OCI-LY7 (cell line): ENCODE measurements around the gene HSPBP1. TPM values are rescaled to one million over a fixed set of nuclear protein-coding genes. Genes with fewer than 3 reads are reported as not detected.

Experiments used
- BruUV-seq: library from RNA; stranded (reverse); fragments of 400-500 nt; replicated peaks from 2 replicates; lab custom pipeline; 2021; lab: Mats Ljungman, UMichigan
- CTCF ChIA-PET: fragments of 300-600 bp; sonication (Branson Sonifier 250); formaldehyde crosslinking; loops from one replicate; lab custom pipeline; 2022; ENCODE audit warnings: antibody characterized with exemption; ENCODE audit not compliant: unreplicated experiment; lab: Charles Lee
- POLR2A ChIA-PET: fragments of 300-600 bp; sonication (Branson Sonifier 250); formaldehyde crosslinking; loops from one replicate; lab custom pipeline; 2022; ENCODE audit warnings: antibody characterized with exemption; lab: Charles Lee
- DNase-seq: peaks from one replicate; pipeline ENCODE4 v3.0.0-alpha.2; 2015; ENCODE audit warnings: low spot score
- H2AFZ ChIP-seq: fragments of 200-600 bp; sonication (generic), shearing (Covaris generic); 2 replicates; pipeline ENCODE4 v1.6.1; 2014; ENCODE audit warnings: mild to moderate bottlenecking, antibody characterized with exemption, low read length, moderate library complexity
- H3K27ac ChIP-seq: fragments of 200-600 bp; sonication (generic); 2 replicates; pipeline ENCODE4 v1.5.1; 2014; ENCODE audit warnings: mixed run types, low read depth, mild to moderate bottlenecking, moderate library complexity, low read length, inconsistent platforms; ENCODE audit not compliant: poor library complexity, severe bottlenecking
- H3K36me3 ChIP-seq: fragments of 200-600 bp; sonication (generic); 2 replicates; pipeline ENCODE4 v1.6.1; 2014; ENCODE audit warnings: mild to moderate bottlenecking, antibody characterized with exemption, low read length, moderate library complexity, mixed read lengths; ENCODE audit not compliant: insufficient read depth
- H3K4me1 ChIP-seq: fragments of 200-600 bp; sonication (generic); 2 replicates; pipeline ENCODE4 v1.5.1; 2014; ENCODE audit warnings: mild to moderate bottlenecking, low read length; ENCODE audit not compliant: insufficient read depth, poor library complexity, severe bottlenecking
- H3K4me2 ChIP-seq: fragments of 200-600 bp; sonication (generic); 2 replicates; pipeline ENCODE4 v1.6.1; 2014; ENCODE audit warnings: mild to moderate bottlenecking, low read length
- H3K4me3 ChIP-seq: fragments of 200-600 bp; sonication (generic); 2 replicates; pipeline ENCODE4 v1.5.1; 2014; ENCODE audit warnings: mild to moderate bottlenecking, low read depth, low read length; ENCODE audit not compliant: poor library complexity, severe bottlenecking
- H3K79me2 ChIP-seq: fragments of 200-600 bp; sonication (generic); 2 replicates; pipeline ENCODE4 v1.6.1; 2016; ENCODE audit warnings: low read depth, mild to moderate bottlenecking, low read length, moderate library complexity, mixed read lengths; ENCODE audit not compliant: insufficient read depth
- H3K9me2 ChIP-seq: fragments of 200-600 bp; sonication (generic); 2 replicates; pipeline ENCODE4 v1.6.1; 2016; ENCODE audit warnings: mild to moderate bottlenecking, low read length, mixed read lengths; ENCODE audit not compliant: insufficient read depth
- H3K9me3 ChIP-seq: fragments of 200-600 bp; sonication (generic); 2 replicates; pipeline ENCODE4 v1.6.1; 2014; ENCODE audit warnings: mild to moderate bottlenecking, mixed run types, low read length, mixed read lengths
- H4K20me1 ChIP-seq: fragments of 200-600 bp; sonication (generic); 2 replicates; pipeline ENCODE4 v1.6.1; 2014; ENCODE audit warnings: mild to moderate bottlenecking, antibody characterized with exemption, low read length, moderate library complexity, mixed read lengths; ENCODE audit not compliant: insufficient read depth
- EZH2phosphoT487 ChIP-seq: fragments of 200-600 bp; sonication (generic); IDR thresholded peaks from 2 replicates; pipeline ENCODE4 v1.6.1; 2018; ENCODE audit warnings: low read depth, borderline replicate concordance, mild to moderate bottlenecking, mixed run types, antibody characterized with exemption, low read length, moderate library complexity, mixed read lengths
- intact Hi-C: fragments of 100-400 bp; cut with micrococcal nuclease; formaldehyde crosslinking; loops from one replicate; pipeline ENCODE4 v1.10.0; 2022; ENCODE audit not compliant: unreplicated experiment
- total RNA-seq, 2 experiments: library from RNA; depleted of rRNA in 1 of 2; stranded (reverse); fragments of >200 nt in 1 of 2; shearing (Covaris generic) in 1 of 2; gene quantifications; 2 replicates each; pipeline ENCODE4 v1.2.3, GENCODE V29; 2014 to 2022
- TF ChIP-seq, protein P1 (sequence below): fragments of 200-600 bp; sonication (generic); conservative IDR thresholded peaks from 2 replicates; pipeline ENCODE4 v1.5.1; 2014; ENCODE audit warnings: mild to moderate bottlenecking, antibody characterized with exemption, low read length, moderate library complexity, mixed read lengths

Gene HSPBP1
- total RNA-seq, 2 experiments from 2014 or later, result 38.7 to 41.3 TPM

DNA sequence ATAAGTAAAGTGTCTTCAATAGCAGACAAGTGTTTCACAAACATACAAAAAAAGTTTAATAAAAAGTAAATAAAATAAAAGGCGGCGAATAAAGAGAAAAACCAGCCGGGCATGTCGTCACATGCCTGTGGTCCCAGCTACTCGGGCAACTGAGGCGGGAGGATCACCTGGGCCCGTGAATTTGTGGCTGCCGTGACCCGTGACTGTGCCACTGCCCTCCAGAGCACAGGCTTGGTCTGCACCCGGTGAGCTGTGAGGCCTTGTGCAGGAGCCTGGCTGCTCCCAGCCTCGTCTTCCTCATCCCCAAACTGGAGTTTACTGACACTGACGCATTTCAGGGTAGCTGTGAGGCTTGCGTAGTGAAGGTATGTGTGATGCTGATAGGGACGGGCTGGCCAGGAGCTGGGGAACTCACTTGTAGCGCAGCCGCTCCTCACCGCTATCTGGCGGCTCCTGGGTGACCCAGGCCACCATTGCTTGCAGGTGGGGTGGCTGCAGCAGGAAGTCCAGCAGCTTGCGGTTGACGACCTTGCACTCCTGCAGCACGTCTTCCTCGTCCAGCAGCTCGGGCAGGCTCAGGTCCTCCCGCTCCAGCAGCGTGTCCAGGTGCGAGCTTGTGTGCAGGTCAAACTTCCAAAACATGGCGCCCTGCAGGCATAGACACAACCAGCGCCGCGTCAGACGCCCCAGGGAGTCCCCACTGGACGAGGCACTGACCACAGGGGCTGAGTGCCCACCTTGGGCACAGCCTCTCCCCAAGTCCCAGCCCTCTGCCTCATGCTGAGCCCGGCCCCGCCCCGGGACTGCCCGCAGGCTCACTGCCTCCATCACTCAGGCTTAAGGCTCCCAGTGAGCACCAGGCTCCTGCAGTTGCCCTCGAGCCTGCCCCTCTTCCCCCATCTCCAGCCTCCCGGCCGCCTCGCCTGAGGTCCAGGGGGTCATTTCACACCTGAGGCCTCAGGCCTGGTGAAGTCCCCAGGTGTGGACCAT, 33.2 kb downstream of the HSPBP1 start:
- H3K9me2 ChIP-seq, result no peaks in the 10 kb centered on the region
- peaks cover 99% of the 10 kb centered on the region for H3K36me3 ChIP-seq
- H3K4me2 ChIP-seq, result no peak overlapping the region
- peaks cover 47% of the 10 kb centered on the region for H3K79me2 ChIP-seq
- no peak for DNase-seq
- TF ChIP-seq EZH2phosphoT487, result no peak
- TF ChIP-seq, protein P1, sequence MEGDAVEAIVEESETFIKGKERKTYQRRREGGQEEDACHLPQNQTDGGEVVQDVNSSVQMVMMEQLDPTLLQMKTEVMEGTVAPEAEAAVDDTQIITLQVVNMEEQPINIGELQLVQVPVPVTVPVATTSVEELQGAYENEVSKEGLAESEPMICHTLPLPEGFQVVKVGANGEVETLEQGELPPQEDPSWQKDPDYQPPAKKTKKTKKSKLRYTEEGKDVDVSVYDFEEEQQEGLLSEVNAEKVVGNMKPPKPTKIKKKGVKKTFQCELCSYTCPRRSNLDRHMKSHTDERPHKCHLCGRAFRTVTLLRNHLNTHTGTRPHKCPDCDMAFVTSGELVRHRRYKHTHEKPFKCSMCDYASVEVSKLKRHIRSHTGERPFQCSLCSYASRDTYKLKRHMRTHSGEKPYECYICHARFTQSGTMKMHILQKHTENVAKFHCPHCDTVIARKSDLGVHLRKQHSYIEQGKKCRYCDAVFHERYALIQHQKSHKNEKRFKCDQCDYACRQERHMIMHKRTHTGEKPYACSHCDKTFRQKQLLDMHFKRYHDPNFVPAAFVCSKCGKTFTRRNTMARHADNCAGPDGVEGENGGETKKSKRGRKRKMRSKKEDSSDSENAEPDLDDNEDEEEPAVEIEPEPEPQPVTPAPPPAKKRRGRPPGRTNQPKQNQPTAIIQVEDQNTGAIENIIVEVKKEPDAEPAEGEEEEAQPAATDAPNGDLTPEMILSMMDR, result no peak
- H3K9me3 ChIP-seq, result no peaks in the 10 kb centered on the region
- intact Hi-C loops, result no loop called here
- no peak overlapping the region for H3K4me3 ChIP-seq
- H3K4me1 ChIP-seq, result peaks cover 11% of the 10 kb centered on the region
- no peak overlapping the region for H3K27ac ChIP-seq
- ChIA-PET CTCF (interaction anchor here (0.6 kb wide), 1 partner anchor 1630 kb away, joined by 3 read pairs; no protein-coding TSS in a partner anchor), POLR2A (no interaction called here)
- H2AFZ ChIP-seq, result no peak overlapping the region
- BruUV-seq, result no TSS peak
- H4K20me1 ChIP-seq, result peaks cover 29% of the 10 kb centered on the region

DNA sequence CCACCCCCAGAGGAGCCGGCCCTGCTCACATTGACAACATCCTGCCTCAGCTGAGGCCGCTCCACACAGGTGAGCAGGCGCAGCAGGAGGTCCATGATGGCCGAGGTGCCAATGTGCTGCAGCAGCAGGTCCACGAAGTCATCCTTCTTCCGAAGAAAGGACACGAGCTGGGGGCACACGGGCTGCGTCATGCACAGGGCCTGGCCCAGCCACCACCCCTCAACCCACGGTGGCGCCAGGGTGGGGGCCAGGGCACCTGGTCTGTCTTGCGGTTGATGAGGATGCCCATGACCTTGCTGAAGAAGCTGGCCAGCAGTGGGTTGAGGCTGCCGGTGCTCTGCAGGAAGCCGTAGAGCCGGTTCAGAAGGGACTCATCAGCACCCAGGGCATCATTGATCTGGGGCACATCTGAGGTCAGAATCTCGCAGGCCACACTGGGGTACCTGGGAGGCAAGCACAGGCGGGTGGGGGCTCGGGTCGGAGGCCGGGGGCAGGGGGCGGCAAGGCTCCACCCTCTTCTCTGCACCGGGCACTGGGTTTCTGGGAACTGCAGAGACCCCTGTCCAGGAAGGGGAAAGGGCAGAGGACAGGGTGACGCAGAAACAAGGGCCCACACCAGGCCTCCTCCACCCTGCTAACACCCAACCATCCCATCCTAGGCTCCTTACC, 34.5 kb downstream of the HSPBP1 start:
- intact Hi-C loops, result no loop called here
- POLR2A ChIA-PET, result interaction anchor here (0.6 kb wide), 1 partner anchor 52 kb away, joined by 3 read pairs; no protein-coding TSS in a partner anchor
- Histone ChIP-seq H3K4me1 (no peaks in the 10 kb centered on the region), H3K36me3 (peaks cover 98% of the 10 kb centered on the region), H2AFZ (no peak overlapping the region), H3K4me2 (no peak overlapping the region), H3K9me2 (no peaks in the 10 kb centered on the region), H3K79me2 (peaks cover 33% of the 10 kb centered on the region), H3K27ac (no peak overlapping the region), H3K4me3 (no peak overlapping the region), H3K9me3 (no peaks in the 10 kb centered on the region), H4K20me1 (peaks cover 16% of the 10 kb centered on the region)
- CTCF ChIA-PET, result no interaction called here
- DNase-seq, result no peak
- TF ChIP-seq, protein P1, result no peak
- TF ChIP-seq EZH2phosphoT487, result no peak
- BruUV-seq, result no TSS peak
